GM23248 (cell line): Measurements from ENCODE around the gene MOV10L1. TPM values are rescaled to one million over a fixed set of nuclear protein-coding genes. Genes with fewer than 3 reads are reported as not detected.

ENCODE experiments used
- DNase-seq: peaks from one replicate; pipeline ENCODE4 v3.0.0-alpha.2; 2015
- H2AFZ ChIP-seq: fragments of 200-600 bp; sonication (generic); 2 replicates; pipeline ENCODE4 v1.6.1; 2016; ENCODE audit warnings: antibody characterized with exemption
- H3F3A ChIP-seq: fragments of 200-600 bp; sonication (generic); 2 replicates; pipeline ENCODE4 v1.6.1; 2016; ENCODE audit warnings: mild to moderate bottlenecking, antibody characterized with exemption, mixed run types; ENCODE audit not compliant: insufficient read depth
- H3K27ac ChIP-seq: fragments of 200-600 bp; sonication (generic); 2 replicates; pipeline ENCODE4 v1.5.1; 2016; ENCODE audit warnings: mild to moderate bottlenecking
- H3K27me3 ChIP-seq: fragments of 200-600 bp; sonication (generic); replicated peaks from 2 replicates; pipeline ENCODE4 v1.6.1; 2016; ENCODE audit warnings: mild to moderate bottlenecking; ENCODE audit not compliant: insufficient read depth
- H3K36me3 ChIP-seq: fragments of 200-600 bp; sonication (generic); 2 replicates; pipeline ENCODE4 v1.6.1; 2016; ENCODE audit warnings: low read depth, mild to moderate bottlenecking
- H3K4me1 ChIP-seq: fragments of 200-600 bp; sonication (generic); 2 replicates; pipeline ENCODE4 v1.6.1; 2016; ENCODE audit warnings: mild to moderate bottlenecking; ENCODE audit not compliant: insufficient read depth
- H3K4me2 ChIP-seq: fragments of 200-600 bp; sonication (generic); one replicate; pipeline ENCODE4 v1.6.1; 2016; ENCODE audit warnings: mild to moderate bottlenecking; ENCODE audit not compliant: unreplicated experiment
- H3K4me3 ChIP-seq: fragments of 200-600 bp; sonication (generic); 2 replicates; pipeline ENCODE4 v1.5.1; 2016; ENCODE audit warnings: mild to moderate bottlenecking
- H3K79me2 ChIP-seq: fragments of 200-600 bp; sonication (generic); 2 replicates; pipeline ENCODE4 v1.6.1; 2016; ENCODE audit warnings: mild to moderate bottlenecking; ENCODE audit not compliant: insufficient read depth
- H3K9ac ChIP-seq: fragments of 200-600 bp; sonication (generic); 2 replicates; pipeline ENCODE4 v1.6.1; 2016; ENCODE audit warnings: mild to moderate bottlenecking
- H3K9me2 ChIP-seq: fragments of 200-600 bp; sonication (generic); 2 replicates; pipeline ENCODE4 v1.6.1; 2016; ENCODE audit warnings: mixed run types, mild to moderate bottlenecking, moderate library complexity; ENCODE audit not compliant: insufficient read depth
- H3K9me3 ChIP-seq: fragments of 200-600 bp; sonication (generic); one replicate; pipeline ENCODE4 v1.6.1; 2017; ENCODE audit warnings: low read depth
- H4K20me1 ChIP-seq: fragments of 200-600 bp; sonication (generic); 2 replicates; pipeline ENCODE4 v1.6.0; 2016; ENCODE audit not compliant: insufficient read depth
- EZH2 ChIP-seq: fragments of 200-600 bp; sonication (generic); IDR thresholded peaks from 2 replicates; pipeline ENCODE4 v1.6.1; 2018; ENCODE audit warnings: antibody characterized with exemption, mild to moderate bottlenecking; ENCODE audit not compliant: insufficient read depth, poor library complexity, severe bottlenecking
- EZH2phosphoT487 ChIP-seq: fragments of 200-600 bp; sonication (generic); IDR thresholded peaks from 2 replicates; pipeline ENCODE4 v1.6.1; 2018; ENCODE audit warnings: antibody characterized with exemption, moderate library complexity, mild to moderate bottlenecking, low read depth; ENCODE audit not compliant: insufficient read depth
- WGBS, 2 experiments: methylation state at CpG; one replicate each; pipeline ENCODE4 v1.1.6; 2015 to 2017; ENCODE audit warnings: low lambda C conversion rate in 2 of 2, low coverage in 1 of 2; ENCODE audit errors: missing lambda C conversion rate in 2 of 2; 5-methylcytosine and 5-hydroxymethylcytosine counted together
- in situ Hi-C: fragments of 300-500 bp; cut with MboI; formaldehyde crosslinking; loops from 2 replicates; pipeline ENCODE4 v1.15.0; 2020
- polyA plus RNA-seq: library from polyadenylated mRNA; unstranded; fragments of >200 nt; fragmentation: Nextera tagmentation; extraction: Ambion mirVana; gene quantifications from 2 replicates; pipeline ENCODE4 v1.2.1, GENCODE V29; 2016
- total RNA-seq: library from RNA; depleted of rRNA; stranded (reverse); fragments of >200 nt; shearing (Covaris generic); gene quantifications from 2 replicates; pipeline ENCODE4 v1.2.3, GENCODE V29; 2014; rRNA removed

Gene MOV10L1
- total and polyA plus RNA-seq, 2 experiments from 2014 or later, result not detected

DNA sequence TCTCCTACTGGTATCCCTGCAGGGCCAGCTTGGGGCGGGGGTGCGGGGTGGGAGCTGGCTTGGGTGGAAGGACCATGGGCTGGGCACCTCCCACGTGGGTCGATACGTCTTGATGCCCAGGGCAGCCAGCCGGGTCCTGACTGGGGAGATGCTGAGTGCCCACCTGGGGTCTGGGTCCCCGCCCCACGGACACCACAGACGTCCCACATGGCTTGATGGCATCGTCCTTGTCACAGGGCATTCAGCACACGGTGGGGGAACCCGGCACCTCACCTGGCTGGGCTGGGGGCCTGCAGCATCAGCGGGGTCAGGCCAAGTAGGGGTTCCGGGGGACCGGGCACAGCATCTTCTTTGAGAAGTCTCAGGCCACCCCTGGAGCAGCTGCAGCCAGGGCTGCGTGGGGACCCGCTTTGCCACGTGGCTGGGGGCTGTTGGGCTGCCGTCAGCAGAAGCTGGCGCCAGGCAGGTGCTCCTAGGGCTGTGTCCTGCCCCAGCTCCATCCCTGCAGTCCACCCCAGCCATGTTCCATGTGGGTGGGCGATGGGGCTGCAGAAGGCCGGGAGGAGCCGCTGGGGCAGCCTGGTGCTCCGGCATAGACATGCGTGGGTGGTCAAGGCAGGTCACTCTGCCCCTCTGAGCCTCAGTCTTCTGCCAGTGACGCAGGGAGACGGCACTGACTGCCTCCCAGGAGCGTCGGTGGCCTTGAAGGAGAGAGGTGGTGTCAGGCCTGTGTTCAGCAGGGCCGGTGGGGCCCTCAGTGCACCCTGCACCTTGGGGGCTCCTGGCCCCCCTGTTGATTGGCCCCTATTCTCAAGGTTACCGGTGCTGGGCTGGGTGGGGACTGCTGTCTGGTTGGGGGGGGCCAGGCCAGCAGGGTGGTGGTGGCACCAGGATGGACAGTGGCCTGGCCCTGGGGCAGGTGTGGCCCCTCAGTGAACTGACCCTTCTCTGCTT, 119.4 kb downstream of the MOV10L1 start:
- Histone ChIP-seq H3K36me3 (0 out of 2 replicates have a peak, but pooled peaks cover 15% of the 10 kb centered on the region), H4K20me1 (no peaks in the 10 kb centered on the region; the same call in 1 of the 2 replicates), H3K9me2 (no peaks in the 10 kb centered on the region), H3K27me3 (no peaks in the 10 kb centered on the region), H3F3A (peaks cover 8% of the 10 kb centered on the region; the same call in 1 of the 2 replicates), H3K4me1 (no peaks in the 10 kb centered on the region), H3K79me2 (peaks cover 41% of the 10 kb centered on the region), H3K4me2 (no peak overlapping the region), H3K9ac (no peak overlapping the region), H3K27ac (no peak overlapping the region), H3K9me3 (no peaks in the 10 kb centered on the region), H2AFZ (no peak overlapping the region), H3K4me3 (no peak overlapping the region)
- in situ Hi-C loops, result no loop called here
- no peak for DNase-seq
- TF ChIP-seq EZH2, result no peak
- TF ChIP-seq EZH2phosphoT487, result no peak
- WGBS, 2 experiments, result 70 to 75% methylated on average over 27 to 28 of the region's 31 CpGs

DNA sequence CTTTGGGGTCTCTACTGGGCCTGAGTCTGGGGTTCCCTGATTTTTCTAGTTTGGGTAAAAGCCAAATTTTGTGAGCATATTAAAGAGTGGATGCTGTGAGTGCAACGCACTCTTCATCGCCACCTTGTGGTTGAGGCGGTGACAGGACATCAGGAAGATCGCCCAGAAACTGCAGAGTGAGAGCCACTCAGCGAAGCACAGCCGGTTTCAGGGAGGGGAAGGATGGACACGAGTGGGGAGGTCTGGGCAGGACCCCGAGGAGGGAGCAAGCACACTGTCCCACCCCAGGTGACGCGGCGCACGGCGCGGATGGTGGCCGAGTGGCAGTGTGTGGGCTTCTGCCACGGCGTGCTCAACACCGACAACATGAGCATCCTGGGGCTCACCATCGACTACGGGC, 120.1 kb downstream of the MOV10L1 start:
- Histone ChIP-seq H3K4me3 (no peak overlapping the region), H2AFZ (no peak overlapping the region), H3K9ac (no peak overlapping the region), H3F3A (peaks cover 8% of the 10 kb centered on the region; the same call in 1 of the 2 replicates), H3K4me1 (no peaks in the 10 kb centered on the region), H3K9me3 (no peaks in the 10 kb centered on the region), H3K27me3 (no peaks in the 10 kb centered on the region), H3K4me2 (no peak overlapping the region), H4K20me1 (no peaks in the 10 kb centered on the region; the same call in 1 of the 2 replicates), H3K79me2 (peaks cover 41% of the 10 kb centered on the region), H3K9me2 (no peaks in the 10 kb centered on the region), H3K36me3 (0 out of 2 replicates have a peak, but pooled peaks cover 15% of the 10 kb centered on the region), H3K27ac (no peak overlapping the region)
- peak; percentile 75 for DNase-seq
- TF ChIP-seq EZH2phosphoT487 (no peak), EZH2 (no peak)
- 61 to 66% methylated on average over 20 of the region's 20 CpGs for WGBS, 2 experiments
- in situ Hi-C loops, result no loop called here

DNA sequence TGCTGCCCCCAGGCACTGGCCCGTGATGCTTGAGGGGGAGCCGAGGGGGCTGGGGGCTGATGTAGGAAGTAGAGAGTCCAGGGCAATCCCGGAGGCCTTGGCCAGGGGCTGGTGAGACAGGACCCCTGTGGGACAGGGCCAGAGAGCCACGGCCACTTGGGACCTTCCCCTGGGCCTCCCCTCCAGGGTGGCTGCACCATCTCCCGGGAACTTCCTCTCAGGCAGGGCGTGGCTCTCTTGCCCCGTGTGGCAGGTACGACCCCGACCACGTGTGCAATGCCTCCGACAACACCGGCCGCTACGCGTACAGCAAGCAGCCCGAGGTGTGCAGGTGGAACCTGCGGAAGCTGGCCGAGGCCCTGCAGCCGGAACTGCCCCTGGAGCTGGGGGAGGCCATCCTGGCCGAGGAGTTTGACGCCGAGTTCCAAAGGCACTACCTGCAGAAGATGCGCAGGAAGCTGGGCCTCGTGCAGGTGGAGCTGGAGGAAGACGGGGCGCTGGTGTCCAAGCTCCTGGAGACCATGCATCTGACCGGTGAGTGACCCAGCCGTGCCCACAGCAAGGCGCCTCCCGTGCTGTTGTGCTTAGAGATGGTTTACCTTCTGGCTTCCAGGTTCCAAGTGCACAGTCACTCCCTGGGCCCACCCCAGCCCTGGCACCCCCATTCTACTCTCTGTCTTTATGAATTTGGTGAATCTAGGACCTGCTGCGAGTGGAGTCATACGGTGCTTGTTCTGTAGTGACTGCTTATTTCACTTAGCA, 120.8 kb downstream of the MOV10L1 start:
- Histone ChIP-seq H3K4me1 (no peaks in the 10 kb centered on the region), H3K9me2 (no peaks in the 10 kb centered on the region), H3K9ac (no peak overlapping the region), H2AFZ (no peak overlapping the region), H3F3A (peaks cover 8% of the 10 kb centered on the region; the same call in 1 of the 2 replicates), H3K36me3 (0 out of 2 replicates have a peak, but pooled peaks cover 15% of the 10 kb centered on the region), H3K79me2 (peaks cover 44% of the 10 kb centered on the region), H3K4me3 (no peak overlapping the region), H4K20me1 (no peaks in the 10 kb centered on the region; the same call in 1 of the 2 replicates), H3K4me2 (no peak overlapping the region), H3K27ac (no peak overlapping the region), H3K27me3 (no peaks in the 10 kb centered on the region), H3K9me3 (no peaks in the 10 kb centered on the region)
- in situ Hi-C loops, result no loop called here
- DNase-seq, result no peak
- 88 to 90% methylated on average over 32 of the region's 32 CpGs for WGBS, 2 experiments
- no peak for TF ChIP-seq EZH2phosphoT487
- TF ChIP-seq EZH2, result no peak

DNA sequence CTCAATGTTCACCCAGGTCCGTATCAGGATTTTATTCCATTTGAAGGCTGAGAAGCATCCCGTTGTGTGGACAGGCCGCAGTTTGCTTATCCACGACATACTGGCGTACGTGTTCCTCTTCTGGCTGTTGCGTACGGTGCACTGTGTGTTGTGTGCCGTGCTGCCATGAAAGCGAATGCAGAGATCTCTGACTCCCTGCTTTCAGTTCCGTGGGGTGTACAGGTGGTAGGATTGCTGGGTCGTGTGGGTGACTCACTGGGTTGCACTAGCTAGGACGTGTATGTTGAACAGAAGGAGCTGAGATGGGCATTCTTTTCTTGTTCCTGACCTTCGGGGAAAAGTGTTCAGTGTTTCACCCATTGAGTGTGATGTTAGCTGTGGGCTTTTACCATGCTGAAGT, 121.3 kb downstream of the MOV10L1 start:
- Histone ChIP-seq H2AFZ (no peak overlapping the region), H3K4me2 (no peak overlapping the region), H3K79me2 (peaks cover 40% of the 10 kb centered on the region), H3K9me2 (no peaks in the 10 kb centered on the region), H4K20me1 (no peaks in the 10 kb centered on the region; the same call in 1 of the 2 replicates), H3K9me3 (no peaks in the 10 kb centered on the region), H3F3A (peaks cover 8% of the 10 kb centered on the region; the same call in 1 of the 2 replicates), H3K27ac (no peak overlapping the region), H3K4me3 (no peak overlapping the region), H3K36me3 (0 out of 2 replicates have a peak, but pooled peaks cover 15% of the 10 kb centered on the region), H3K27me3 (no peaks in the 10 kb centered on the region), H3K9ac (no peak overlapping the region), H3K4me1 (no peaks in the 10 kb centered on the region)
- in situ Hi-C loops, result no loop called here
- no peak for TF ChIP-seq EZH2
- TF ChIP-seq EZH2phosphoT487, result no peak
- 87 to 89% methylated on average over 14 of the region's 14 CpGs for WGBS, 2 experiments
- no peak for DNase-seq

Other genes starting within 250 kb of the MOV10L1 start
- 7.7 and 8.9 TPM in 2 replicates for gene ZBED4, start 236.2 kb upstream of the MOV10L1 start, total RNA-seq
- 5.0 and 6.3 TPM in 2 replicates for gene ZBED4, start 236.2 kb upstream of the MOV10L1 start, polyA plus RNA-seq
- gene ALG12, start 171.6 kb upstream of the MOV10L1 start, total RNA-seq, result 16.9 and 24.4 TPM in 2 replicates
- gene ALG12, start 171.6 kb upstream of the MOV10L1 start, polyA plus RNA-seq, result 21.9 and 28.5 TPM in 2 replicates
- 57.1 and 73.2 TPM in 2 replicates for gene CRELD2, start 171.4 kb upstream of the MOV10L1 start, total RNA-seq
- gene CRELD2, start 171.4 kb upstream of the MOV10L1 start, polyA plus RNA-seq, result 78.4 and 80.0 TPM in 2 replicates
- 16.2 and 17.3 TPM in 2 replicates for gene PIM3, start 129.2 kb upstream of the MOV10L1 start, total RNA-seq
- gene PIM3, start 129.2 kb upstream of the MOV10L1 start, polyA plus RNA-seq, result 10.8 TPM in 2 replicates
- not detected in 2 replicates for gene IL17REL, start 77.2 kb upstream of the MOV10L1 start, total RNA-seq
- not detected in 2 replicates for gene IL17REL, start 77.2 kb upstream of the MOV10L1 start, polyA plus RNA-seq
- not detected in 2 replicates for gene TTLL8, start 31.7 kb upstream of the MOV10L1 start, total RNA-seq
- gene TTLL8, start 31.7 kb upstream of the MOV10L1 start, polyA plus RNA-seq, result not detected in 2 replicates
- gene MLC1, start 4.6 kb upstream of the MOV10L1 start, total RNA-seq, result not detected in 2 replicates
- gene MLC1, start 4.6 kb upstream of the MOV10L1 start, polyA plus RNA-seq, result not detected in 2 replicates
- under 0.01 TPM in 1 of 2 replicates, not detected in the other for gene PANX2, start 80.7 kb downstream of the MOV10L1 start, total RNA-seq
- 0.18 and 0.20 TPM in 2 replicates for gene PANX2, start 80.7 kb downstream of the MOV10L1 start, polyA plus RNA-seq
- 19.5 and 33.5 TPM in 2 replicates for gene TRABD, start 95.9 kb downstream of the MOV10L1 start, total RNA-seq
- 20.7 and 22.6 TPM in 2 replicates for gene TRABD, start 95.9 kb downstream of the MOV10L1 start, polyA plus RNA-seq
- gene SELENOO, start 111.0 kb downstream of the MOV10L1 start, total RNA-seq, result 24.3 and 29.1 TPM in 2 replicates
- gene SELENOO, start 111.0 kb downstream of the MOV10L1 start, polyA plus RNA-seq, result 5.0 and 9.6 TPM in 2 replicates
- 32.0 and 33.8 TPM in 2 replicates for gene TUBGCP6, start 155.0 kb downstream of the MOV10L1 start, total RNA-seq
- gene TUBGCP6, start 155.0 kb downstream of the MOV10L1 start, polyA plus RNA-seq, result 13.2 and 16.6 TPM in 2 replicates
- 16.8 and 19.2 TPM in 2 replicates for gene HDAC10, start 161.3 kb downstream of the MOV10L1 start, total RNA-seq
- gene HDAC10, start 161.3 kb downstream of the MOV10L1 start, polyA plus RNA-seq, result 4.3 and 6.6 TPM in 2 replicates
- gene MAPK12, start 171.7 kb downstream of the MOV10L1 start, total RNA-seq, result 22.8 and 28.7 TPM in 2 replicates
- 20.7 and 23.2 TPM in 2 replicates for gene MAPK12, start 171.7 kb downstream of the MOV10L1 start, polyA plus RNA-seq
- 9.8 and 12.3 TPM in 2 replicates for gene MAPK11, start 180.4 kb downstream of the MOV10L1 start, total RNA-seq
- 1.0 and 1.2 TPM in 2 replicates for gene MAPK11, start 180.4 kb downstream of the MOV10L1 start, polyA plus RNA-seq
- gene PLXNB2, start 217.6 kb downstream of the MOV10L1 start, total RNA-seq, result 136 and 147 TPM in 2 replicates
- 123 and 136 TPM in 2 replicates for gene PLXNB2, start 217.6 kb downstream of the MOV10L1 start, polyA plus RNA-seq
- 3.3 and 5.7 TPM in 2 replicates for gene DENND6B, start 237.0 kb downstream of the MOV10L1 start, total RNA-seq
- gene DENND6B, start 237.0 kb downstream of the MOV10L1 start, polyA plus RNA-seq, result 6.1 and 6.6 TPM in 2 replicates